DMS153 treated with DMSO at 0.1 percent for 48 hours (cell line): ENCODE results near the gene ZMYND8.
A peak's percentile ranks its signal among the peaks of the same experiment; 100 is the strongest.
"Not testable (repeated sequence)": the region's sequence is repeated elsewhere in the genome, so short reads cannot be mapped to it uniquely, and the experiment has no call there.

Experiments used
- DNase-seq: peaks from one replicate; lab custom pipeline; 2025; ENCODE audit not compliant: unreplicated experiment; lab: John Stamatoyannopoulos, UW

Gene ZMYND8

DNA sequence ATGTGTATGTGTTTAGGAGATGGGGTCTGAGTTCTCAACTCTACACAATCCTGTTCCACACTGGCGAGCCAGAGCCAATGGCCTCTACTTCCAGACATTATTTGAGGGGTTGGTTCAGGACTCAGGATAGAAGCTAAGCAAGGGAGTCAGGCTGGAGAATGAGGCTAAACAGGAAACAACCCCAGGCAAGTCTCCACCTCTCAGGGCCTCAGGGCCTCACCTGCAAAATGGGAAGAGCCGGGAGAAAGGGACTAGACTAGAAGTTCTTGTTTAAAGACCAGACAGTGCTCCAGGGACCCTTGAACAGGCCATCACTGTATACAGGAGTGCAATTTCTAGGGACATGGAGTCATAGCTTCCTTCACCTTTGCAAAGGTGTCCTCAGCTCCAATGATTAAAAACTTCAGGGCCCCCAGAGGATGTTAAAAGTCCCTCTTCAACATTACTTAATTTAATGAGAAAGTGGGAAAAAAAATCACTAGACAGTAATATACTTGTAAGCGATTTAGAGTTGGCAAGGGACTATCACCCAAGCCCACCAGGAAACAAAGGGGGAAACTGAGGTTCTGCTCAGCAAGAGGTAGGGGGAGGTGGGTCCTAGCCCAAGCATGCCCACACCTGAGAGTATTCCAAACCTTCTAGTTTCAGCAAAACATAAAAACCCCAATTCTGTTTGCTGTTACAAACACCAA is 41.7 kb downstream of the ZMYND8 start:
- DNase-seq: no peak

DNA sequence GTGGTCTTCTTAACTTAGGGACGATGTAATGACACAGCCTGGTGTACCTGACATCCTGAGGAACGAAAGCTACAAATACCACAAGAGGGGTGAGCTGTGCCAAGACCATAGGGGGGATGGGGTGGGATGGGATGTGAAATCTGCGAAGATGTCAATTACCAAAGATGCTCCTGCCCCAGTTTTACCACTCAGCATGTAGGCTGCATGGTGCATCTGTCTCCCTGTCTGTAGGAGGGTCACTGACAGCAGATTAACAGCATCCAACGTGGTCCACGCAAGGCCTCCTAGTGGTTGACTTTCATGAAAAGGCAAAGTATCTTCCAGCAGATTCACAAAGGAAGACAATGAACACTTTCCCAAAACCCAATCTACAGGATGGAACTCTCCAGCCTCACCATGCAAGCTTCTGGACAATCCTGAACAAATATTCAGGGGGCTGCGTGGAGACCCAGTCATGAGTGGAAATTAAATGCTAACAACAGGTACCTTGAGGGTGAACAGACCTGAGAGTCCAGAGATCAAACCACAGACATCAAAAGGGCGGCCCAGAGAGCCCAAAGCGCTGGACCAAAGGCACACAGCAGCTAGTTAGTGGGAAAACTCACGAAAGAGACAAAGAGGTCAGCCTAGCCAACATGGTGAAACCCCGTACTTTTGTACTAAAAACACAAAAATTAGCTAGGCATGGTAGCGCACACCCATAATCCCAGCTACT is 44.4 kb downstream of the ZMYND8 start:
- no peak for DNase-seq

DNA sequence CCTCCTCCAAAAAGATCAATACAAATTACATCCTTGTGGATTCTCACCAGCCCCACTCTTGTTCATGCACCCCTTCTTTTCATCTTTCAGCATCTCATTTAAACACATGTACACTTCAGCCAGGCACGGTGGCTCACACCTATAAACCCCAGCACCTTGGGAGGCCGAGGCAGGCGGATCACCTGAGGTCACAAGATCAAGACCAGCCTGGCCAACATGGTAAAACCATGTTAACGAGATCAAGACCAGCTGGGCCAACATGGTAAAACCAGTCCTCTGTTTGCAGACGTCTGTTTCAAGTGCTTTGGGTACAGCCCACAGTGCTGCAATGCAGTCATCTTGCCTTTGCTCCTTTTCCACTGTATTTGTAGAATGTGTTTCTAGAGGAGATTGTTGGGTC is 45.3 kb downstream of the ZMYND8 start:
- no peak for DNase-seq

DNA sequence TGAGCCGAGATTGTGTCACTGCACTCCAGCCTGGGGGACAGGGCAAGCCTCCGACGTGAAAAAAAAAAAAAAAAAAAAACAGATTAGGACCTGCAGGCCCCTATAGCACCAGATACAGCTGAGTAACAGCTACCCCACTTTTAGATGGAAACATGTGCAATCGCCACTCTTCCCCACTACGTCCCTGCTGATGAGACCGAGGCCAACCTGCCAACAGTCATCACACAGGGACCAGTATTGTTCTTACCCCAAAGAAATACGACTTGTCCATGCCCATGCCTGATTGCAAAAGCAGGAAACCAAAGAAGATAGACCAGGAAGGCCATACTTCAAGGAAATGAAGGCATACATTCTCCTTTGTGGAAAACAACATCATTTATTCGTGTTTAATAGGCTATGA is 45.8 kb downstream of the ZMYND8 start:
- no peak for DNase-seq

DNA sequence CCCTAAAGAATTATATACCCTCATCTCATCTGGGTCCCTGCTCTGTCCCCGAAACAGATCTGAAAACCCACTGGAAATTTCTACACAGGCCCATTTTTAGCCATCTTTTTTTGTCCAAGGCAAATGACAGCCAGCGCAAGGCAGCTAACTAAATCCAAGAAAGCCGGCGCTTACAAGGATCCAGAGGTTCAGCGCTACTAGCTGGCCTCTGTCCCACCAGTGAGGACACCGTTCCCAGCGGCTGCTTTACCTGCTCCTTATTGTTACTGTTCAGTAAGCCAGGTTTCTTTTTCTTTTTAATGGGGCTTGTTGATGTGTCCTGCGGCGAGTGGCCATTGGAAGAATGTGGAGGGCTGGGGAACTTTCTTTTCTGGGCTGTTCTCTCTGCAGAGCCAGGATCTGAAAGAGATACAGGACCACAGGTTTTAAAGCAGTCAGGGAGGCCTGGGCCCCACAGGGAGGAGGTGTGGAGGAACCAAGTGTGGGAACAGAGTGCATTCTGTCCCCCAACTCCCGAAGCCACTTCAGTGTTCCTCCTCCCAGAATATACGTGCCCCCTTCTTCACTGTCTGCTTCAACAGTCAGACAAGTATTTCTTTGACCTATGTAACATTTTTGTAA is 46.6 kb downstream of the ZMYND8 start:
- no peak for DNase-seq

GRCh38 chr20:47309394-47309793 is 47.1 kb downstream of the ZMYND8 start:
- no peak for DNase-seq

DNA sequence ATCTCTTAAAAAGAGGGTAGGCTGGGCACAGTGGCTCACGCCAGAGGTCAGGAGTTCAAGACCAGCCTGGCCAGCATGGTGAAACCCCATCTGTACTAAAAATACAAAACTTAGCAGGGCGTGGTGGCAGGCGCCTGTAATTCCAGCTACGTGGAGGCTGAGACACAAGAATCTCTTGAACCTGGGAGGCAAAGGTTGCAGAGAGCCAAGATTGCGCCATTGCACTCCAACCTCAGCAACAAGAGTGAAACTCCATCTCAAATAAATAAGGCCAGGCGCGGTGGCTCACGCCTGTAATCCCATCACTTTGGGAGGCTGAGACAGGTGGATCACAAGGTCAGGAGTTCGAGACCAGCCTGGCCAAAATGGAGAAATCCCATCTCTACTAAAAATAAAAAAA is 48.9 kb downstream of the ZMYND8 start:
- DNase-seq: not testable (repeated sequence)

DNA sequence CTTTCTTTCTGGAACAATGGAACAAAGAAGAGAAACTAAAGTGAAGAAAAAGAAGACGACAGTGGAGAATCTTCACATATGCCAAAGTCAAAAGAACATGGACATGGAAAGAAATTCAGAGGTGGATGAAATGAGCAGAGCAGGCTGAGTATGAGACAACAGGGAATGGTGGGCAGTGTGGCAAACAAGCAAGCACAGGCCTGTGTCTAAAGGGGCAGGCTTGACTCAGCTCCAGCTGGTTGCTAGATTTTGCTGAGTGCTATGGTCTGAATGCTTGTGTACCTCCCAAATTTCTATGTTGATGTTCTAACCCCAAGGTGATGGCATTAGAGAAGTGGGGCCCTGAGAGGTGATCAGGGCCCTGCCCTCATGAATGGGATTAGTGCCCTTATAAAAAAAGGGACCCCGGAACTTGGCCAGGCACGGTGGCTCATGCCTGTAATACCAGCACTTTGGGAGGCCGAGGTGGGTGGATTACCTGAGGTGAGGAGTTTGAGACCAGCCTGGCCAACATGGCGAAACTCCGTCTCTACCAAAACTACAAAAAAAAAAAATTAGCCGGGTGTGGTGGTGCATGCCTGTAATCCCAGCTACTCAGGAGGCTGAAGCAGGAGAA is 49.6 kb downstream of the ZMYND8 start:
- no peak for DNase-seq

DNA sequence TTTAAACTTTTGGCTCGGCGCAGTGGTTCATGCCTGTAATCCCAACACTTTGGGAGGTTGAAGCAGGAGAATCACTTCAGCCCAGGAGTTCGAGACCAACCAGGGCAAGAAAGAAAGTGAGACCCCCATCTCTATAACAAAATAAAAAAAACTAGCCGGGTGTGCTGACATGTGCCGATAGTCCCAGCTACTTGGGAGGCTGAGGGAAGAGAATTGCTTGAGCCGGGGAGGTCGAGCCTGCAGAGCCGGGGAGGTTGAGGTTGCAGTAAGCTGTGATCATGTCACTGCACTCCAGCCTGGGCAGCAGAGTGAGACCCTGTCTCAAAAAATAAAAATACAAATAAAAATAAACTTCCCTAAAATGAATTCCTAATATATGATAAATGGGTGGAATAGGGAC is 50.4 kb downstream of the ZMYND8 start:
- DNase-seq: no peak

- DNase-seq: no peak
These were observed 50.8 kb downstream of the ZMYND8 start for GRCh38 chr20:47305667-47306066.

- peak; percentile 41 for DNase-seq
These were observed 52.2 kb downstream of the ZMYND8 start for GRCh38 chr20:47304287-47304686.

GRCh38 chr20:47303736-47304135 is 52.8 kb downstream of the ZMYND8 start:
- no peak for DNase-seq

GRCh38 chr20:47300071-47300470 is 56.4 kb downstream of the ZMYND8 start:
- DNase-seq: no peak

- no peak for DNase-seq
These were observed 57.9 kb downstream of the ZMYND8 start for GRCh38 chr20:47298624-47299023.

DNA sequence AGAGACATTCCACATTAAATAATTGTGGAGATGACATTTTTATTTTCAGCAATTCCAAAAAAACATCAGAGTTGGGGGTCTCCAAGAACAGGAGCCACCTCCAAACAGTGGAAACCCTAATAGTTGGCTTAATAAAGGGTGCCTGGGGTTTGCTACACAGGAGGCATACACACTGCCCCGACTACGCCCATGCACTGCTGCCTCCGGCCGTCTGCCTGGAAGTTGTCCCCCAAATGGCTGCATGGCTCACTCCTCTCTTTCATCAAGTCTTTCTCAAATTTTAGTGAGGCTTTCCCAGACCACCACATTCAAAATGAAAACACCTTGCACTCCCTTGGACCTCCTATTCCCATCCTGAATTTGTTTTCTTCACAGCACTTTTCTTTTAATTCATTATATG is 58.8 kb downstream of the ZMYND8 start:
- DNase-seq: no peak

- DNase-seq: no peak
These were observed 59.5 kb downstream of the ZMYND8 start for GRCh38 chr20:47296950-47297349.

DNA sequence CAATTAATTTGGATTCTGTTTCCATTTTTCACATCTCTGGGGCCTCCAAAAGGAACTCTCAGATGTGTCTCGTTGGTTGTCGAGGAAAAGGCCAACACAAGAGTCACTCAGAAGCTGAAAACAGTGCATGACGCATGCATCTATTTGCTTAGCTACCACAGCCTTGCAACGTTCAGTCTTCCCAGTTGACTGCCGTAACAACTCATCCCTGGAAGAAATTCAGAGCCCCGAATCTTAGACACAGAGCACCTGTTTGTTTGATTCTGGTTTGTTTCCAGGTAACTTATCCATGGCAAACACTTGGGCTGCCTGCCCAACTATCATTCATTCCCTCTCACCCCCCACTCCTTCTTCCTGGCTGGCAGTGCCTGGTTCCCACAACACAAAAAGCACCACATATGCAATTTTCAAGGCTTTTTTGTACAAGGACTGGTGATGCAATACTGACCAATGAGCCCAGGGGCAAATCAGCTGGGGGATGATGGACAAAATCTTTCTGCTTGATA is 60.5 kb downstream of the ZMYND8 start:
- no peak for DNase-seq

- no peak for DNase-seq
These were observed 61.2 kb downstream of the ZMYND8 start for GRCh38 chr20:47295129-47295813.

DNA sequence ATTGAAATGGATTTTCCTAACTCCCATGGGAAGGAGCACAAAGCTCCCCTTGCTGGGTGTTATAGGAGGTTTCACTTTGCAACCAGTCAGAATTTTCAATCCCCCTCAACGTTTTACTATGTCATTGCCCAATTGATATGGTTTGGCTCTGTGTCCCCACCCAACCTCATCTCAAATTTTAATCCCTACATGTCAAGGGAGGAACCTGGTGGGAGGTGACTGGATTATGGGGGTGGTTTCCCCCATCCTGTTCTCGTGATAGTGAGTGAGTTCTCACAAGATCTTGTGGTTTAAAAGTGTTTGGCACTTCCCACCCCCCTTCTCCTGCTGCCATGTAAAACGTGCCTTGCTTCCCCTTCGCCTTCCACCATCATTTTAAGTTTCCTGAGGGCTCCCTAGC is 62.9 kb downstream of the ZMYND8 start:
- no peak for DNase-seq

GRCh38 chr20:47292581-47292980 is 63.9 kb downstream of the ZMYND8 start:
- DNase-seq: no peak
